B cell (primary cell): Measurements from ENCODE around the gene BLCAP.

Experiments
- CTCF ChIP-seq: fragments of 200-600 bp; IDR thresholded peaks from one replicate; pipeline ENCODE4 v1.8.0; 2022; ENCODE audit warnings: antibody characterized with exemption, mild to moderate bottlenecking
- EZH2 ChIP-seq: IDR thresholded peaks from 2 replicates; pipeline ENCODE4 v1.6.1; 2012; ENCODE audit warnings: borderline replicate concordance, low read depth, mild to moderate bottlenecking, moderate library complexity, low read length; ENCODE audit not compliant: insufficient read depth, poor library complexity, severe bottlenecking

DNA sequence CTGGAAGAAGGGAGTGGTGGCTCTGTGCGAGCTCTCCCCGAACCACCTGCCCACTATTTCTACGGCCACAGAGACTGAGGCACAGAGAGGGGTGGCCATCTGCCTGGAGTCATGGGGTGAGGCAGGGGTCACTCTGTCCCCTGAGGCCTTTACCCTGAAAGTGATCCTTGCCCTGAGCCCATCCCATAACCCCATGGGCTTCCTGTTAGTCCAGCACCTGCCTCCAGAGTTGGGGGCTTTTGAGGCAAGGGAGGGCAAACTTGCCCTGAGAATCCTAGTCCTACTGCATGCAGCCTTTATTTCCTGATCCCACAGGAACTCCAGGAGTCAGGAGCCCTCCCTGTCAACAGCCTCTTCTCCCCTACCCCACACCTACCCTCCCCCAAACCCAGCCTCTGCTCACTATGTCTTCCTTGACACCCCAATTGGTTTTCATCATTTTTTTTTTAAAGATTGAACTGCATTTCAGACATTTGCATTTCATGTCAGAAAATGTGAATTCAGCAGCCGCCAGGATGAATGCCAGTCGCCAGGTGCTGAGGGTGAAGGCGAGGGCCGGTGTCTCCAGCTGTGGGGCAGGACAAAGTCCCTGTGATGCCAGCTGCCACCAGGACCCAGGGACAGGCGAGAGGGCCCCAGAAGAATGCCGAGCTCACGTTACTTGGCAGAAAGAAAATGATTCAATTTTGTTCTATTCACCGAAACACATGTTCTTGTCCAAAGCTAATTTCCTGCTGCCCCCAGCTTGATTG is 54.3 kb downstream of the BLCAP start:
- TF ChIP-seq CTCF (no peak), EZH2 (no peak)
